IMR-90 (cell line): ENCODE data around the gene BCL11B. TPM values are rescaled to one million over a fixed set of nuclear protein-coding genes. Genes with fewer than 3 reads are reported as not detected.

Experiments used
- ATAC-seq: fragments of 200-7000 bp; cut with Tn5 transposase; 2 replicates; pipeline ENCODE4 v1.9.1; 2020; ENCODE audit warnings: low read depth, mild to moderate bottlenecking, moderate library complexity
- BruUV-seq: library from RNA; stranded (reverse); fragments of 400-500 nt; replicated peaks from 2 replicates; lab custom pipeline; 2021; lab: Mats Ljungman, UMichigan
- CTCF ChIA-PET: fragments of 300-600 bp; formaldehyde crosslinking; extraction: SDS; loops from one replicate; lab custom pipeline; 2021; ENCODE audit warnings: antibody characterized with exemption; lab: Yijun Ruan, JAX
- POLR2A ChIA-PET: fragments of 300-600 bp; sonication (Branson Sonifier 250); formaldehyde crosslinking; loops from one replicate; lab custom pipeline; 2022; ENCODE audit warnings: antibody characterized with exemption; ENCODE audit not compliant: unreplicated experiment; lab: Charles Lee
- DNase-seq: peaks from one replicate; pipeline ENCODE4 v3.0.0; 2013
- H2AFZ ChIP-seq: replicated peaks from 2 replicates; pipeline ENCODE3; 2013; ENCODE audit warnings: low read length, mild to moderate bottlenecking; ENCODE audit not compliant: poor library complexity
- H2AK5ac ChIP-seq: 2 replicates; pipeline ENCODE4 v1.6.1; 2013; ENCODE audit warnings: low read depth, low read length, inconsistent platforms
- H2AK9ac ChIP-seq: replicated peaks from 2 replicates; pipeline ENCODE3; 2013; ENCODE audit warnings: mild to moderate bottlenecking, low read depth, low read length, moderate library complexity; ENCODE audit not compliant: poor library complexity
- H2BK120ac ChIP-seq: 2 replicates; pipeline ENCODE4 v1.6.1; 2013; ENCODE audit warnings: low read depth, low read length, inconsistent platforms
- H2BK15ac ChIP-seq: 3 replicates; pipeline ENCODE4 v1.6.1; 2013; ENCODE audit warnings: low read depth, low read length, inconsistent platforms
- H2BK20ac ChIP-seq: 2 replicates; pipeline ENCODE4 v1.6.1; 2013; ENCODE audit warnings: low read depth, mild to moderate bottlenecking, inconsistent platforms, low read length, moderate library complexity
- H2BK5ac ChIP-seq: 2 replicates; pipeline ENCODE4 v1.6.1; 2013; ENCODE audit warnings: mild to moderate bottlenecking, low read depth, low read length, inconsistent platforms; ENCODE audit not compliant: poor library complexity, severe bottlenecking
- H3K14ac ChIP-seq: replicated peaks from 2 replicates; pipeline ENCODE4 v1.6.1; 2013; ENCODE audit warnings: low read depth, low read length, inconsistent platforms
- H3K18ac ChIP-seq: 2 replicates; pipeline ENCODE4 v1.6.1; 2013; ENCODE audit warnings: low read depth, low read length, control low read depth
- H3K23ac ChIP-seq: 2 replicates; pipeline ENCODE4 v1.6.1; 2013; ENCODE audit warnings: low read depth, low read length, inconsistent platforms
- H3K27ac ChIP-seq: 2 replicates; pipeline ENCODE4 v1.5.1; 2013; ENCODE audit warnings: mild to moderate bottlenecking, control low read depth, low read length; ENCODE audit not compliant: insufficient read depth
- H3K27me3 ChIP-seq: 2 replicates; pipeline ENCODE4 v1.6.1; 2013; ENCODE audit warnings: low read length; ENCODE audit not compliant: control insufficient read depth, insufficient read depth
- H3K36me3 ChIP-seq: 2 replicates; pipeline ENCODE4 v1.6.1; 2013; ENCODE audit warnings: low read length, mixed read lengths; ENCODE audit not compliant: control insufficient read depth, insufficient read depth
- H3K4ac ChIP-seq: 2 replicates; pipeline ENCODE4 v1.6.1; 2013; ENCODE audit warnings: low read depth, low read length, inconsistent platforms
- H3K4me1 ChIP-seq: 2 replicates; pipeline ENCODE4 v1.6.1; 2013; ENCODE audit warnings: low read length, mixed read lengths; ENCODE audit not compliant: control insufficient read depth, insufficient read depth
- H3K4me2 ChIP-seq: 2 replicates; pipeline ENCODE4 v1.6.1; 2013; ENCODE audit warnings: low read depth, mild to moderate bottlenecking, control low read depth, low read length, moderate library complexity
- H3K4me3 ChIP-seq: 2 replicates; pipeline ENCODE4 v1.5.1; 2013; ENCODE audit warnings: low read depth, mild to moderate bottlenecking, control low read depth, low read length, moderate library complexity; ENCODE audit not compliant: insufficient read depth
- H3K56ac ChIP-seq: 2 replicates; pipeline ENCODE4 v1.6.1; 2013; ENCODE audit warnings: low read length, inconsistent platforms; ENCODE audit not compliant: insufficient read depth; ENCODE audit errors: extremely low read depth
- H3K79me1 ChIP-seq, 2 experiments: 2 replicates each; pipeline ENCODE4 v1.6.1; 2013; ENCODE audit warnings: low read length in 2 of 2, inconsistent platforms in 1 of 2, low read depth in 1 of 2
- H3K9ac ChIP-seq: 2 replicates; pipeline ENCODE4 v1.6.1; 2013; ENCODE audit warnings: low read depth, low read length, control low read depth
- H3K9me1 ChIP-seq: 2 replicates; pipeline ENCODE4 v1.6.1; 2013; ENCODE audit warnings: low read length, inconsistent platforms; ENCODE audit not compliant: insufficient read depth
- H3K9me3 ChIP-seq: 2 replicates; pipeline ENCODE4 v1.6.1; 2013; ENCODE audit warnings: low read length; ENCODE audit not compliant: control insufficient read depth, insufficient read depth
- H4K20me1 ChIP-seq: 2 replicates; pipeline ENCODE4 v1.6.1; 2013; ENCODE audit warnings: low read length, inconsistent platforms; ENCODE audit not compliant: insufficient read depth
- H4K5ac ChIP-seq: 2 replicates; pipeline ENCODE4 v1.6.1; 2013; ENCODE audit warnings: mild to moderate bottlenecking, low read depth, low read length, control low read depth
- H4K8ac ChIP-seq, 2 experiments: 2 replicates each; pipeline ENCODE4 v1.6.1; 2013; ENCODE audit warnings: low read depth in 2 of 2, low read length in 2 of 2, control low read depth in 1 of 2, inconsistent platforms in 1 of 2
- H4K91ac ChIP-seq: 2 replicates; pipeline ENCODE4 v1.6.1; 2013; ENCODE audit warnings: low read depth, low read length, inconsistent platforms; ENCODE audit not compliant: insufficient read depth
- BHLHE40 ChIP-seq: fragments of 150-350 bp; IDR thresholded peaks from 2 replicates; pipeline ENCODE4 v1.6.1; 2016; ENCODE audit warnings: mild to moderate bottlenecking, low read depth, low read length
- CEBPB ChIP-seq: IDR thresholded peaks from 2 replicates; pipeline ENCODE4 v1.6.1; 2012; ENCODE audit warnings: low read depth, low read length, improper control_type of control experiment
- FOS ChIP-seq: fragments of 150-350 bp; IDR thresholded peaks from 2 replicates; pipeline ENCODE4 v1.6.1; 2016; ENCODE audit warnings: low read depth, low read length
- MAZ ChIP-seq: IDR thresholded peaks from 2 replicates; pipeline ENCODE4 v1.6.1; 2012; ENCODE audit warnings: low read depth, mild to moderate bottlenecking, low read length, improper control_type of control experiment, moderate library complexity, borderline replicate concordance
- NFE2L2 ChIP-seq: fragments of 150-350 bp; IDR thresholded peaks from 2 replicates; pipeline ENCODE4 v1.6.1; 2016; ENCODE audit warnings: low read depth, mild to moderate bottlenecking, low read length
- POLR2A ChIP-seq: IDR thresholded peaks from 2 replicates; pipeline ENCODE4 v1.6.1; 2012; ENCODE audit warnings: mild to moderate bottlenecking, low read depth, low read length
- RAD21 ChIP-seq: IDR thresholded peaks from 2 replicates; pipeline ENCODE4 v1.6.1; 2012; ENCODE audit warnings: low read length, improper control_type of control experiment
- RFX5 ChIP-seq: IDR thresholded peaks from 2 replicates; pipeline ENCODE4 v1.8.0; 2012; ENCODE audit warnings: low read depth, mild to moderate bottlenecking, low read length, moderate library complexity
- SMC3 ChIP-seq: fragments of 150-350 bp; IDR thresholded peaks from 2 replicates; pipeline ENCODE4 v1.6.1; 2016; ENCODE audit warnings: low read depth, mild to moderate bottlenecking, antibody characterized with exemption, low read length, moderate library complexity
- WGBS, 2 experiments: methylation state at CpG; one replicate each; pipeline versions ENCODE4 v1.1.5 to v1.1.7; 2013; ENCODE audit warnings: missing lambda C conversion rate in 2 of 2; ENCODE audit not compliant: insufficient read length in 1 of 2; ENCODE audit errors: extremely low coverage in 2 of 2; 5-methylcytosine and 5-hydroxymethylcytosine counted together
- dilution Hi-C: fragments of 300-500 bp; cut with HindIII; formaldehyde crosslinking; loops from one replicate; pipeline ENCODE4 v1.14.3; 2018; ENCODE audit warnings: low sequenced_read_pairs; ENCODE audit not compliant: unreplicated experiment
- in situ Hi-C: fragments of 300-500 bp; cut with MboI; formaldehyde crosslinking; loops from 3 replicates; pipeline ENCODE4 v1.14.3; 2019; ENCODE audit warnings: low sequenced_read_pairs, inconsistent platforms, mixed read lengths
- intact Hi-C: fragments of 100-400 bp; cut with micrococcal nuclease; formaldehyde crosslinking; loops from 2 replicates; pipeline ENCODE4 v1.10.0; 2022
- polyA plus RNA-seq, 3 experiments: library from polyadenylated mRNA; depleted of rRNA; stranded (reverse); fragments of >200 nt; gene quantifications; 2 replicates each; pipeline ENCODE4 v1.2.3, GENCODE V29; 2012; ENCODE audit warnings: low replicate concordance in 1 of 3
- total RNA-seq: library from RNA; depleted of rRNA; stranded (reverse); fragments of >200 nt; gene quantifications from 2 replicates; pipeline ENCODE4 v1.2.3, GENCODE V29; 2012
- TF ChIP-seq, protein P1 (sequence below): conservative IDR thresholded peaks from 2 replicates; pipeline ENCODE4 v1.5.1; 2012; ENCODE audit warnings: mild to moderate bottlenecking, low read depth, low read length, improper control_type of control experiment
- TF ChIP-seq, protein P2 (sequence below): fragments of 150-350 bp; IDR thresholded peaks from 2 replicates; pipeline ENCODE4 v1.6.1; 2016; ENCODE audit warnings: low read depth, mild to moderate bottlenecking, low read length, moderate library complexity, borderline replicate concordance
- TF ChIP-seq, protein P3 (sequence below): fragments of 150-350 bp; IDR thresholded peaks from 2 replicates; pipeline ENCODE4 v1.6.1; 2017; ENCODE audit warnings: mild to moderate bottlenecking, antibody characterized with exemption, low read length, low read depth

Gene BCL11B
- total and polyA plus RNA-seq, 2 of the 4 experiments (the other 2 are of a cell fraction), result under 0.01 TPM; not detected in 1

DNA sequence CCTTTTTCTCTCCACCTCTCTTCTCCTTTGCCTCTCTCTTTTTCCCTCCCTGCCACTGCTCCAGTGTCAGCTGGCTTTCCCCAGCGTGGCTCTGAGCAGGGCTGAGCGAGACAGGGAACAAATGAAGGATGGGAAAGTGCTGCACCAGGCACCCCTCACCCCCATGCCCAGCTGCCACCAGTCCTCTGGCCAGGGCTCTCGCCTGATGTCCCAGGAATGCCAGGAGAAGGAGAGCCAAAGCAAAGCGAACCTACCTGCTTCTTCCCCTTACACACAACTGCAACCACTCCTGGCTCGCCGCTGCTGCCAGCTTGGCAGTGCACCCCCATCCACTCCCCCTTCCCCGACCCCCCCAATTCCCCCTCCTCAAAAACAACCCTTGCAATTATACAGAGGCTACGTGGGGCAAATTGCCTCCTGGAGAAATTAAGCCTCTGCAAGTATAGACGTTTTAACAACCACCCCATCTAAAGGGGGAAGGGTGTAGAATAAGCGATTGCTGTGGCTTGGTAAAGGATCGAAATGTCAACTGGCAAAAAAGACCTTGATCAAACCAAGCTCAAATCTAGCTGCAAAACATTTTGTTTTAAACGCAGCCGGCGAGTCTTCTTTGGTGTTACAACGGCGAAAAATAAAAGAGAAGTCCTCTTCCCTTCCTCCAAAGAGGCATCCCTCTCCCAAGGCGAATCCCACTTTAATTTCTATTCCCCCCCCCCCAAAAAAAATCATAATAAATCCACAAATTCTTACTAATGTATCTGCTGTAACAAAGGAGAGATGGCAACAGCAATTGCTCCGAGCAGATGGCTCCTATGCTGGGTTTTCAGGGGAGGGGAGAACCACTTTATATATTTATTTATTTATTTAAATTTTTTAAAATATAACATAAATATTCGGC is 2.9 kb downstream of the BCL11B start:
- WGBS, 2 experiments, result no CpG with 5 or more reads among the region's 19 CpGs

More for the DNA sequence above, 2.9 kb downstream of the BCL11B start:
- Histone ChIP-seq H3K18ac (no peak overlapping the region), H2AK5ac (no peak overlapping the region), H3K4me3 (no peak overlapping the region), H3K9me1 (no peaks in the 10 kb centered on the region), H2BK20ac (no peak overlapping the region), H3K4ac (no peak overlapping the region), H3K36me3 (no peaks in the 10 kb centered on the region), H3K9ac (no peak overlapping the region), H4K91ac (no peak overlapping the region), H2AK9ac (no peak overlapping the region), H2BK120ac (no peak overlapping the region), H3K4me1 (peaks cover 1% of the 10 kb centered on the region; the same call in 1 of the 2 replicates), H3K14ac (no peak overlapping the region), H3K4me2 (no peak overlapping the region), H3K23ac (no peak overlapping the region), H2BK15ac (no peak overlapping the region), H2BK5ac (no peak overlapping the region), H3K9me3 (no peaks in the 10 kb centered on the region), H2AFZ (no peak overlapping the region), H3K27me3 (peaks cover 52% of the 10 kb centered on the region), H4K20me1 (no peaks in the 10 kb centered on the region), H3K27ac (no peak overlapping the region), H4K5ac (no peak overlapping the region), H3K56ac (no peak overlapping the region), H4K8ac (no peak overlapping the region), H3K79me1 (no peaks in the 10 kb centered on the region)
- no TSS peak for BruUV-seq
- ChIA-PET POLR2A (no interaction called here), CTCF (interaction anchor here (0.9 kb wide), 1 partner anchor 14 kb away, joined by 3 read pairs; no protein-coding TSS in a partner anchor)
- intact Hi-C loops (no loop called here), dilution Hi-C loops (no loop called here), in situ Hi-C loops (no loop called here)
- ATAC-seq, result no peak
- no peak for DNase-seq
- no peak for TF ChIP-seq POLR2A
- TF ChIP-seq MAZ, result no peak
- TF ChIP-seq, protein P1, sequence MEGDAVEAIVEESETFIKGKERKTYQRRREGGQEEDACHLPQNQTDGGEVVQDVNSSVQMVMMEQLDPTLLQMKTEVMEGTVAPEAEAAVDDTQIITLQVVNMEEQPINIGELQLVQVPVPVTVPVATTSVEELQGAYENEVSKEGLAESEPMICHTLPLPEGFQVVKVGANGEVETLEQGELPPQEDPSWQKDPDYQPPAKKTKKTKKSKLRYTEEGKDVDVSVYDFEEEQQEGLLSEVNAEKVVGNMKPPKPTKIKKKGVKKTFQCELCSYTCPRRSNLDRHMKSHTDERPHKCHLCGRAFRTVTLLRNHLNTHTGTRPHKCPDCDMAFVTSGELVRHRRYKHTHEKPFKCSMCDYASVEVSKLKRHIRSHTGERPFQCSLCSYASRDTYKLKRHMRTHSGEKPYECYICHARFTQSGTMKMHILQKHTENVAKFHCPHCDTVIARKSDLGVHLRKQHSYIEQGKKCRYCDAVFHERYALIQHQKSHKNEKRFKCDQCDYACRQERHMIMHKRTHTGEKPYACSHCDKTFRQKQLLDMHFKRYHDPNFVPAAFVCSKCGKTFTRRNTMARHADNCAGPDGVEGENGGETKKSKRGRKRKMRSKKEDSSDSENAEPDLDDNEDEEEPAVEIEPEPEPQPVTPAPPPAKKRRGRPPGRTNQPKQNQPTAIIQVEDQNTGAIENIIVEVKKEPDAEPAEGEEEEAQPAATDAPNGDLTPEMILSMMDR, result no peak
- TF ChIP-seq RFX5, result no peak
- TF ChIP-seq RAD21, result no peak
- no peak for TF ChIP-seq NFE2L2
- TF ChIP-seq, protein P2, sequence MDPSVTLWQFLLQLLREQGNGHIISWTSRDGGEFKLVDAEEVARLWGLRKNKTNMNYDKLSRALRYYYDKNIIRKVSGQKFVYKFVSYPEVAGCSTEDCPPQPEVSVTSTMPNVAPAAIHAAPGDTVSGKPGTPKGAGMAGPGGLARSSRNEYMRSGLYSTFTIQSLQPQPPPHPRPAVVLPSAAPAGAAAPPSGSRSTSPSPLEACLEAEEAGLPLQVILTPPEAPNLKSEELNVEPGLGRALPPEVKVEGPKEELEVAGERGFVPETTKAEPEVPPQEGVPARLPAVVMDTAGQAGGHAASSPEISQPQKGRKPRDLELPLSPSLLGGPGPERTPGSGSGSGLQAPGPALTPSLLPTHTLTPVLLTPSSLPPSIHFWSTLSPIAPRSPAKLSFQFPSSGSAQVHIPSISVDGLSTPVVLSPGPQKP, result no peak
- no peak for TF ChIP-seq CEBPB
- TF ChIP-seq BHLHE40, result no peak
- no peak for TF ChIP-seq SMC3
- TF ChIP-seq, protein P3, sequence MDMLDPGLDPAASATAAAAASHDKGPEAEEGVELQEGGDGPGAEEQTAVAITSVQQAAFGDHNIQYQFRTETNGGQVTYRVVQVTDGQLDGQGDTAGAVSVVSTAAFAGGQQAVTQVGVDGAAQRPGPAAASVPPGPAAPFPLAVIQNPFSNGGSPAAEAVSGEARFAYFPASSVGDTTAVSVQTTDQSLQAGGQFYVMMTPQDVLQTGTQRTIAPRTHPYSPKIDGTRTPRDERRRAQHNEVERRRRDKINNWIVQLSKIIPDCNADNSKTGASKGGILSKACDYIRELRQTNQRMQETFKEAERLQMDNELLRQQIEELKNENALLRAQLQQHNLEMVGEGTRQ, result no peak
- TF ChIP-seq FOS, result no peak
